Embryonic facial prominence (tissue), 1 donor: ENCODE results near the gene APBA2.

Experiments
- DNase-seq: peaks from one replicate; pipeline ENCODE4 v3.0.0-alpha.2; 2016; ENCODE audit errors: extremely low spot score

APBA2 gene

DNA sequence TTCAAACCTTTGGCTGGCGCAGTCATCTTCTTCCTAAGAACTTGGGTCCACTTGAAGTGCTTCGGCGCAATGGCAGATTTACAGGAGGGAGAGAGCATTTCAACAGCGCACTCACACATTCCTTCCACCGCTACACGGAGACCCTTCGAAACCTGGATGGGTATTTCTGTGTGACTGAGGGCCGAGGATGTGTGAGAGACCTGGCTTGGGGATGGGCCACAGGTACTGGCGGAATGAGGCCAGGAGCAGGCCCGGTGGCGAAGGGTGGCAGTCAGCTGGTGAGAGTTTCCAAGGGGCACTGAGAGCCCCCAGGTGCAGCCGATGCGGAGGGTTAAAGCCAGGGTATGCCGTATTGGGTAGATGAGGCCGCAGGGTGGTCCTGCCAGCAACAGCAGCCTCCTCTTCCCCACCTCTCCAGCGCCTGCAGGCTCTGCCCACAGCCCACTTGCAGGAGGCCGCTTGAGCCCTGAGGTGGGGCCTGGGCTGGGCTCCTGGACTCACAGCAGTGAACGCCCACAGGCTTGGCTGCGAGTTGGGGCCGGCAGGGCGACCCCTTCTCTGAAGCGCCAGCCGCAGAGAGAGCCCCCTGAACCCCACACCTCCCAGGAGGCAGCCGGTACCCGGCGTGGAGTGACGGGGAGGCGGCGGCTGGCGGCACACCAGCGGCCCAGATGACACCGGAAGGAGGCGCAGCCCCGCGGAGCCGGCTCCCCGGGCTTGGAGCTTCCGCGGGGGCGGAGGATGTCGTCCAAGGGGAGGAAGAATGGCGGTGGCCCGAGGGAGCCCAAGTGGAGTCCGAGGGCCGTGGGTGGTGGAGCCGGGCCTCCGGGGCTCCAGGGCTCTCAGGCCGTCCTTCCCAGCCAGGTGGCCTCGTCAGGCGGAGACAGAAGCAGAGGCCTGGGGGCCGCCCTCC, 217.4 kb downstream of the APBA2 start:
- no peak for DNase-seq

DNA sequence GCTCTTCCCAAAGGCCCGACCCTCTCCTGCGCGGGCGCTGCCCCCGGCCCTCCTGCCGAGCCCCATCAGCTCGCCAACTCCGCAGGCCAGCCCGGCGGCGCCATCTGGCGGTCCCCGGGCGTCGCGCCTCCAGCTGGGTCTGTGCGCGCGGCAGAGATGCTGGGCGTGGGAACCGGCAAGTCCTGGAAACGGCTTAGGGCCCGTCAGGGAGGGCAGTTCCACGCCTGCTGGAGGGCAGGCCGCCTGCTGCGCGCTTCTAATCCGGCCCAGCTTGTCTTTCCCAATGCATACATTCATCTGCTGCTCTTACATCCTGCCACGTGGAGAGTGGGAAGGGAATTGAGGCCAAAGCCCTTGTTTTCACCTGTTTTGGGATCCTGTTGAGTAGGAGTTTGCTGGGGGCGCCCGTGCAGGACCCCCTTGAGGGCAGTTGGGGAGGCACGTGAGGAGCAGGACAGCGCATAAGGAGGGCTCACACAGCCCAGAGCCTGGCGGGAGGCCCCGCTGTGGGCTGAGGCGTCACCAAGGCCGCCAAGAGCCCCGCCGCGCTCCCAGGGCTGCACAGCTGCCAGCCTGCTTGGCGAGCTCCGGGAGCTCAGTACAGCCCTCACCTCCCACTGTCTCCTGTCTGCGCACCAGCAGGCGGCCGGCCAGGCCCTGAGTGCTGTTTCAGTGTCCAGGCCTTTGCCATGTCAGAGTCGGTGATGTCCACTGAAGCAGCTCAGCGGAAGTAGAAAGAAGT, 218.2 kb downstream of the APBA2 start:
- no peak for DNase-seq

DNA sequence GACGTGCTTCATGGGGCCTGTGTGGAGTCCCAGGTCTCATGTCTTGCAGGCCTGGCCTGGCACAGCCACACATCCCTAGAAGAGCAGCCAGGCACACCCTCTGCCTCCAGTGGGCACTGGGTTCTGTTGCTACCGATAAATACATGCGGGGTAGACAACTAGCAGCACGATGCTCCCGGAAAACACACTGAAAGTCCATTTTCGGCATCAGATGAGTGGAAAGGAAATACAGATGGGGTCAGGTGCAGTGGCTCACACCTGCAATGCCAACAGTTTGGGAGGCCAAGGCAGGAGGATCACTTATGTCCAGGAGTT, 218.7 kb downstream of the APBA2 start:
- no peak for DNase-seq

DNA sequence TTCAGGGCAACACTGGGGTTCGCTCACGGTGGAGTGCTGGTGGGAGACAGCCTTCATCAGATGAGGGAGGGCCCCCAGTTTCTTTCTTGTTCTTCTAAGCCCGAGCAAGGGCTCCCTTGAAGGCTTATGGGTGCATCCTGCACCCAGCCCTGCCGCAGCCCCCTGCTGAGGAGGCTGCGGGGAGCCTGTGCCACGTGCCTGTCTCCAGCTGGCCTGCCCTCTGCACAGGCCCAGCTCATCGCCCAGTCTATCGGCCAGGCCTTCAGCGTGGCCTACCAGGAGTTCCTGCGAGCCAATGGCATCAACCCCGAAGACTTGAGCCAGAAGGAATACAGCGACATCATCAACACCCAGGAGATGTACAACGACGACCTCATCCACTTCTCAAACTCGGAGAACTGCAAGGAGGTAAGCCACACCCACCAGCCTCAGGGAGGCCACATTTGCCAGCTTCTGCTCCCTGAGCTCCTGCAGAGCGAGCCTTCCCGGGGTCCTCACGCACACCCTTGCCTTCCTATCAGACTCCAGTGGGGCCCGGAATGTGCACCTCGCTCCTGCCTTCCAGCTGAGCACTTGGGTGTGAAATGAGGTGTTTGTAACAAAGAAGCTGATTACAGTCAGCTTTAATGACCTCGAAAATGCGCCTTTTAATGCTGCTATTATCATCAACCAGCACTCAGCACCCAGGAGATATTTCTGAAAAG, 219.5 kb downstream of the APBA2 start:
- no peak for DNase-seq

DNA sequence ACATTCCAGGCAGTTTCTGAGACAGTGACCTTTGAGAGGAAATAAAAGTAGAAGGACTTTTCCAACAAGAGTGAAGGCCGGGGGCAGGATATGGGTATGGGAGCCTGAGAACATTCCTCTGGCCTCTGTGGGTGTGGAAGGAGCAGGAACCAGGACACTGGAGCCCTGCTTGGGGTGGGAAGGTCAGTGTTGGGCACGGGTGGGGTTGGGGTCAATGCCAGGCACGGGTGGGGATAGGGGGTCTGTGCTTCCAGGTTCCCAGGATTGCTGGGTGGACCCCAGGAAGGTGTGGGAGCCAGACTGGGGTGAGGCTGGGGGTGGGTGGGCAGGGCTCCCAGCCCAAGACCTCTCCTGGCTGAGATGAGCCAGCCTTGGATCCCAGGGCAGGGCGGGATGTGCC, 220.3 kb downstream of the APBA2 start:
- DNase-seq: no peak

DNA sequence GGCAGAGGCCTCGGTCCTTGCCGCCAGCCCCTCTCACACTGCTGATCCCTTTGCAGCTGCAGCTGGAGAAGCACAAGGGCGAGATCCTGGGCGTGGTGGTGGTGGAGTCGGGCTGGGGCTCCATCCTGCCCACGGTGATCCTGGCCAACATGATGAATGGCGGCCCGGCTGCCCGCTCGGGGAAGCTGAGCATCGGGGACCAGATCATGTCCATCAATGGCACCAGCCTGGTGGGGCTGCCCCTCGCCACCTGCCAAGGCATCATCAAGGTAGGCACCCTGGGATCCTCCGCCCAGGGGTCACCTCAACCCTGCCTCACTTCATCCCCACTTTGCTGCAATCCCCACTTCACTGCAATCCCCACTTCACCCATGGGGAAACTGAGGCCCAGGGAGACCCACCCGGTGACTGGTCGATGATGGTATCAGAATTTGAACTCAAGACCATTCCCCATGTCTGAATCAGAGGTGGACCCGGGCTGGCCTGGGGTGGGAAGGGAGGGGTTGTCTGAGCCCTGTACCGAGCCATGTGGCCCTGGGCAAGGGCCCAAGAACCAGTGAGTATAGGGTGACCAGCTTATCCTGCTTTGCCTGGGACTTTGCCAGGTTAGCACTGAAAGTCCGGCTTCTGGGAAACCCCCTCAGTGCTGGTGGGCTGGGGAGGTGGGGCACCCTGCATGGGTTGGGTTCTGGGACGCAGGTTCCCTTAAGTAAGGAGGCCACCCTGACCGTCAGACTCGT, 220.9 kb downstream of the APBA2 start:
- no peak for DNase-seq

DNA sequence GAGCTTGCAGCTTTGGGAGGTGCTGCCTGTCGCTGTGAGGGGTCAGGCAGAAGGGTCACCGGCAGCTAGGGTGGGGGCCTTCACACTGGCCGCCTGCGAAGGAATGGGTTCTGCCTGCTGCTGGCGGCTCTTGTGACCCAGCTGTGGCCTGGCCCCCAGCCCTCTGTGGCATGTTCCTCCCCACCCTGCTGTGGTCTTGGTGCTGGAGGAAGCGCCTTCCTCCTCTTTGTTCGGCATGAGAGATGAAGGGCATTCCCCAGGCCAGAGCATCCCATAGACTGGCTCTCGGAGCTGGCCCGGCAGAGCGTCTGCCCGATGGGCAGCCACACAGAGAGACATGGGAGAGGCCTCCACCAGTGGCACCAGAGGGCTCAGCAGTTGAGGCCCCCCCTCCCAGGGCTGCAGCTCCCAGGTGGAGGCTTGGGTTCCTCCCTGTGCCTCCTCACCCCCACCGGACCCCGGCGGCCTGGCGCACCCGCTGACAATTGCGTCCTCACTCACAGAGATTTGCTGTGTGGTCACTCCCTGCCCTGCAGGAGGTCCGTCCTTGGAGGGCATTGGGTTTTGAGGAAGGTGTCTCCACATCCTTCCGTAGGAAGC, 221.6 kb downstream of the APBA2 start:
- no peak for DNase-seq

DNA sequence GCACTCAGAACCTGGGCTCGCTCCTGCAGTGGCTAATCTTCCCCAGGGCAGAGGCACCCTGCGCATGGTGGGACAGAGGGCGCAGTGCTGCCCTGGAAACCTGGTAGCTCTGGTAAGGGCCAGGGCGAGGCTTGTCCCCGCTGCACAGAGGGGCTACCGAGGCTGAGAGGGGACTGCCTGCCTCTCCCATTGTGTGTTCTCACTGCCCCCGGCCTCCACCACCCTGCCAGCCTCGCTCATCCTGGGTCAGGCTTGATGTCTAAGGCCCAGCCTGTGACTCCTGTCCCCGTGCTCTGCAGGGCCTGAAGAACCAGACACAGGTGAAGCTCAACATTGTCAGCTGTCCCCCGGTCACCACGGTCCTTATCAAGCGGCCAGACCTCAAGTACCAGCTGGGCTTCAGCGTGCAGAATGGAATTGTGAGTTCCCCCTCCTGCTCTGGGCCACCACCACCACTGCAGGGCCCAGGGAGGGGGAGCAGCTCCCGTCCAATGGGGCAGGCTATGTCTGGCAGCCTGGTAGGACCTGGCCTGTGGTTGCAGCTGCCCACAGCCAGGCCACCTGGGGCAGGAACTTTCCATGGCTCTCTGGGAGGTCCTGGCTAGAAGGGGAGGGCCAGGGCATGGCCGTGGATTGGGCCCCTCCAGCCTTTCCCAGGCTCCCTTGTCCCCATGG, 222.3 kb downstream of the APBA2 start:
- no peak for DNase-seq

DNA sequence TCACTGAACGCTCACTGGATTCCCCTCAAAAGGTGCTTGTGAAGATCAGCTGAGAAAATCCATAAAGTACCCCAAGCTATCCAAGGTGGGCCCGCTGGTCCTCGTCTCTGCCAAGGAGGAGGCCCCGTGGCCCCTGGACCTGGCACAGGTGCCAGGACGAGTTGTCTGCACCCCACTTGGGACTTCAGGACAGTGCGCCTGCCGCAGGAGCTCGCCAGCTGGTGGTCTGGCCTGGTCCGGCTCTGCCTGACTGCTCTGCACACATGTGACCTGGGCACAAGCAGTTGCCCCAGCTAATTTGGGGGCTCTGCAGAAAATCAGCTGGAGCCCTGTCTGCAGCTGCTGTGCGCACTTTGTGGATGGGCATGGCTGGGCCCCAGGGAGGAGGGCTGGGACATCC, 224.0 kb downstream of the APBA2 start:
- no peak for DNase-seq

DNA sequence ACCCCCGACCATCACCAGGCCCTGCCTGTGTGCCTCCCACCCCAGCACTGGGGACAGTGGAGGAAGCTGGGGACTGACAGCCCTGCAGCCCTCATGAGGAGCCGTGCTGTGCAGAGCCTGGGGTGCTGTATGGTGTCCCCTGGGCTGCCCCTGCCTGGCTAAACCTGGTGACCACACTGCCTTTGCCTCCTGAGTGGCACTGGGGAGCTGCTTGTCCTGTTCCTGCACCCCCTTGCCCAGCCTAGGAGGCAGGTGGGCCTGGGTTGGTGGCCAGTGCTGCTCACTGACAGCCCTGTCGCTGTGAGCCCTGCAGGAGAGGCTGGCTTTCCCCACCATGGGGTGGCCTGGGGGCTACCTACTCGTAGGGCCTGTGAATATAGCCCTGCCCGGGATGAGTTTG, 224.4 kb downstream of the APBA2 start:
- DNase-seq: no peak

DNA sequence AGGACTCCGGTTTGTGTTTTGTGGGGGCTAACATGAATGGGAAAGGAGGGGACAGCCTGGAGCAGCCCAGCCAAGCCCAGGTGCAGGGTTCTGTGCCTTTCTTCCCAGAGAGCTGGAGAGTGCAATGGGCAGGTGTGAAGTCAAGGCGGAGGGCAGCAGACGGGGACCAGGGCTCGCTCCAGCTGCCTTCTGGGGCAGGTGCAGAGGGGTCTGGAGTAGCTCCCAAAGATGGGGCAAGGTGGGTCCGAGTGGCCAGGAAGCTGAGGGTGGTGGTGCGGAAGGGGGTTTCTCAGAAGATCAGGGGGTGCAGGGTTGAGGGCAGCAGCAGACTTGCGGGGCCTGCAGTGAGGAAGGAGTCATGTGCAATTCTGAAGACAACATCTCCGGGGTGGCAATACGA, 225.0 kb downstream of the APBA2 start:
- no peak for DNase-seq

DNA sequence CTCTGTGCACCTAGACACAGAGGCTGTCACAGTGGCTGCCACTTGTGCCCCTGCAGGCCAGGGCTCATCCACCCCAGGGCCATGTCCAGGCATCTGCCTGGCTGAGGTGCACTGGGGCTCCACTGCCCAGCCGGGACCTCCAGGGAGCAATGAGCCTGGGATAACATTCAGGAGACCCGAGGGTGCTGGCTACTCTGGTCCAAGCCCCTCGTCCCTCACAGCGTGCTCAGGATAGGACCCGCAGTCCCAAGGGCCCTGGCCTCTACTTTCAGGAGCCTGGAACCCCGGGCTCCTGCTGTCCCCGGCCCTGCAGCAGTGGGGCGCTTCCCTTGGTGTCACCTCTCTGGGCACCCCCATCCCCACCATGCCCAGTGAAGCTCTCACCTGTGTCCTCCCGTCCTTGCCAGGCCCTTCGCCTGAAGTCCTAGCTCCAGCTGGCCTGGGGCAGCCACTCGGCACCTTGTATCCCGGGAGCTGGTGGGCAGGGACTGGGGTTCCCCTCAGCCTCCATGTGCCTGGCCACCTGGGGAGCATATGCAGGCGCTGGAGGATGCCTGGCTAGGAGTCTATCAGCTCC, 226.0 kb downstream of the APBA2 start:
- no peak for DNase-seq

DNA sequence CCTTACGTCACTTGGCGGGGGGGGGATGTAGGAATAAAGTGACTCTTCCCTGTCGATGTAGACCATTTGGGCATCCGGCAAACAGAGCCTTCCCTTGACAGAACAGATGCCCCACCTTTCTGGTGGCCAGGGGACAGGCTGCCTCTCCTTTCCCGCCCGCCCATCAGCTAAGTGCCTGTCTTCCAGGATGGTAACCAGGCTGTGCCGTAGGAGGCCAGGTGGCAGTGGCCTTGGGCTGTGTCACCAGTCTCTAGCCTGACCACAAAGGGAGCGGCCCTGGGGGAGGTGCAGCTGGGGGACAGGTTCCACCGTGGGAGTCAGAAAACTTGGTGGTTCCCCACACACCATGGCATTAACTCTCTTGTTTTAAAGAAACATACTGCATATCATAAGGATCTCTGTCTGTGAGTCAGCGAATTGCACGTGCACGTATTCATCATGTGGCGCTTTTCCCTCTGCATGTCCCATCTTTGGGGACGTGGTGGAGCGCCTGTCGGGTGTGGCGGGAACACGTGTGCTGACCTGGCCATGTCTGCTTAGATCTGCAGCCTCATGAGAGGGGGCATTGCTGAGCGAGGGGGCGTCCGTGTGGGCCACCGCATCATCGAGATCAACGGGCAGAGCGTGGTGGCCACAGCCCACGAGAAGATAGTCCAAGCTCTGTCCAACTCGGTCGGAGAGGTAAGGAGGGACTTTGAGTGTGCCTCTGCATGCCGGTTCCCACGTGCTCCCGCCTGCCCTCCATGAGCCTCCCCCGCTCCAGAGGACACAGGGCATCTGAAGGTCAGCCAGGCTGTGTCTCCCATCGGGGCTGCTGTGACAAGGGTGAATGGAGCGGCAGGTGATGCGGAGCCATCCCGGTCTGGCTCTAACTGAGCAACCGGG, 227.8 kb downstream of the APBA2 start:
- no peak for DNase-seq

DNA sequence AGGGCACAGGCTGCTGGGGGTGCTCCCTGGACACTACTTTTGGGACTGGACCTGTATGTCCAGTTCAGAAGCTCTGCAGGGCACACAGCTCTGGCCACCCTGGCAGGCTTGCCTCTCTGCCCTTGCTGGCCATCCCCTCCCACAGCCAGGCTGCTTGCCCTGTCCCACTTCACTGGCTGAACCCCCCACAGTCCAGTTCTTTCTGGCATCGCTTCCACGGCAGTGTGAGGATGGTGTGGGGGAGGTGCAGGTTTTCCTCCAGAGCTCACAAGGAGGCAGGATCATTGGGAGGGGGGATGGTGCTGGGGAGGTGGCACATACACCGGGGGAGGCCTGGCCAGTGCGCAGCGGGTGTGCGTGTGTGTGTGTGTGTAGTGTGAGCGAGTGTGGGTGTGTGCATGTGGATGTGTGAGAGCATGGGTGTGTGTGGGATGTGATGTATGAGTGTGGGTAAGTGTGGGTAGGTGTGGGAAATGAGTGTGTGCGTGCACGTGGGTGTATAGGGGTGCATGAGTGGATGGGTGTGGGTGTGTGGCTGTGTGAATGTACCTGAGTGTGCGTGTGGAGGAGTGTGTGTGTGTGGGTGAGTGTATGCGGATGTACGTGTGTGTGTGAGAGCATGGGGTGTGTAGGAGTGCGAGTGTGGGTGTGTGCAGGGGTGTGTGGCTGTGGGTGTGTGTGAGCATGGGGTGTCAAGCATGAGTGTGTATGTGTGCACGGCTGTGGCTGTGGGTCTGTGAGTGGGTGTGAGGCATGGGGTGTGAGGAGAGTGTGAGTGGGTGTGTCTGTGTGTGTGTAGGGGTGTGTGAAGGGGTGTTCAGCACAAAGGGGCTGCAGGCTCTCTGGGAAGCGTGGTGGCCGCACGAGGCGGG, 228.7 kb downstream of the APBA2 start:
- DNase-seq: no peak

DNA sequence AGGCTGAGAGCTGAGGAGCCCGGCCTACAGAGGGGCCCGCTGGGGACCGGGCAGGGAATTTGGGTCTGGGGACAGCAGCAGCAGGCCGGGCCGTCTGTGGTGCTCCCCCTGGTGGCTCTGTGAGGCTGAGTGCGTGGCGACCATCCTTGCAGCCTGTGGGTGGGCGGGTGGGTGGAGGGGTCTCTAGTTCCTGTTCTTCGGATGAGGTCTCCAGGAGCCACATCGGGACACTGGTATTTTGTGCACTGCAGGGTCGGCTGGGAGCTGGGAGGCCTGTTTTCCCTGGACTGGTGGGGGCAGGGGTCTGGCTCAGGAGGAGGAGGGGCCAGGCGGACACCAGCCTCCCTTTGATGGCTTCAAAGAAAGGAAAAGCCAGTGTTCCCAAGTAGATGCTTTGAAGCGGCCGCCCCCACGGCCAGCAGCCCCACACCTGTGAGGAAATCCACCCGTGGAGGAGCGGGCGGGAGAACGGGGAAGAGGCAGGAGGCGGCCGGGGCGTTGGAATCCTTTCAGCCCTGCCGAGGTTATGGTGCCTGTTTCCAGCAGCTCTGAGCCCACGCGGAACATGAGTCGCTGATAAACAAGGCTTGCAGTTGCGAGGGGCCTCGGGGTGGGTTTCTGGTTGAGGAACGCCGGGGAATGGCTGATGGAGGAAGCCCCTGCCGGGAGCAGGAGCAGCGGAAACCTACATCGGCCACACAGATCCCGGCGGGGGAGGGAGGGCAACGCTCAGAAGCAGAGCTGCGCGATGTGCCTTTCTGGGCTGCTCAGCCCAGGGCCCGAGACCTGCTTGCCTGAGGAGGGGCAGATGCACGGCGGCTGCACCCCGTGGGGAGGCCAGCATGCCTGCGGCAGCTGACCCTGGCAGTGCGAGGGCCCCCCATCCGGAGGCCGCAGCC, 229.6 kb downstream of the APBA2 start:
- DNase-seq: no peak

DNA sequence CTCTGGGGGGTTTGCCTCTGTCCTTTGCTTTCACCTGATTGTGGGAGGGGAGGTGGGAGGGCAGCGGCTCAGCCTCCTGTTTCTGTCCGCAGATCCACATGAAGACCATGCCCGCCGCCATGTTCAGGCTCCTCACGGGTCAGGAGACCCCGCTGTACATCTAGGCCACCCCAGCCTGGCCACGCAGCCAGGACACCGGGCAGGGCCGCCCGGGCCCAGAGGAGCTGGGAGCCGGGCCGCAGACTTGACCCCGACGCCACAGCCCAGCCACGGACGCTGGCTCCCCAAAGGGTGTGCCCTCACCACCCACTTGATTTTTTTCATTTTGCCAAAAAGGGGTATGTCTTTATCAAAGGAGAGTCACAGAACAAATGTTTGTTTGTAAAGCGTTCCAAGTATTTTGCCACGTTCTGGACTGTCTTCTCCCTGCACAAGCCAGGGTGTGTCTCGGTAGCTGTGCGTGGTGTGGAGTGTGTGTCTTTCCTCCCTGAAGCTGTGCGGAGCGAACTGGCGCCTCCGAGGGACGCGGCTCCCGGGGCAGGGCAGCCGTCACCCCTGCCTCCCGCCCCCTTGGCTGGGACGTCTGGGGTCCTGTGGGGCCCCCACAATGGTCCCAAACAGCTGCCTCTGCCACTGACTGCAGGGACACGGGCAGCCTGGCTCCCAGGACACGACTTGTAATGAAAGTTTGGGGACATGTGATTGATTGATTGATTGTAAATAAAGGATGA, 231.4 kb downstream of the APBA2 start:
- no peak for DNase-seq

DNA sequence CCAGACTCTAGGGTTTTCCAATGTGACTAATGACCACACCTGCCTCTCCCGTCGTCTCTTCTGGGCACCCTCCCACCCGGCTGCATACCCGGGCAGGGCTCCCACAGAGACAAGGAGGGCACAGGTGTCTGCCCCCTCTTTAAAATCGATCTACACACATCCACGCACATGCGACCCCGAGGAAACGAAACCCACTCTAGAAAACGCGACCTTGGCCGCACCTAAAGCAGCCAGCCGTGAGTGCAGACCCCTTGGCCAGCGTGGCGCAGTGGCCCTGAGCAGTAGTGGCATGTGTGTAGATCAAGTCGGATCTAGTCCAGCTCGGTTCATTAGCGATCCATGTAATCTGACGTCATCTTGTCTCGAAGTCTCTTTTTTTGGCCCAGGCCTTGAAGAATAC, 232.0 kb downstream of the APBA2 start:
- DNase-seq: no peak
